ENCODE data around the gene BARX2.

DNA sequence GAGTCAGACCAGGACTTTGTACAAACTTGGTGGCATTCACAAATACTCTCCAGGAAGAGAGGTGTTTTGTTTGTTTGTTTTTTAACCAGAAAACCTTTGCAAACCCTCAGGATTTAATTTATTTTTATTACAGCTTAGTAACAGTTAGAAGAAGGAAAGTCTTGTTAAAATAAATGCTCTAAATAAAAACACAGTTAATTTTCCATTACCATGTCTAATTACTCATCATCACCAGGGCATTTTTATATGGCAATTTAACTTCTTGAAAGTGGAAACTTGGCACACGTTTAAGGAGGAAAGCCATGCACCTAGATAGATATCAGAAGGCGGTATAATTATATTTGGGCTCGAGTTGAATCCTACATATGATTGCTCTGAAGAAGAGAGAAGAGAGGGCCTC lies 7.4 kb downstream of the BARX2 start:
- TF ChIP-seq, protein P1, sequence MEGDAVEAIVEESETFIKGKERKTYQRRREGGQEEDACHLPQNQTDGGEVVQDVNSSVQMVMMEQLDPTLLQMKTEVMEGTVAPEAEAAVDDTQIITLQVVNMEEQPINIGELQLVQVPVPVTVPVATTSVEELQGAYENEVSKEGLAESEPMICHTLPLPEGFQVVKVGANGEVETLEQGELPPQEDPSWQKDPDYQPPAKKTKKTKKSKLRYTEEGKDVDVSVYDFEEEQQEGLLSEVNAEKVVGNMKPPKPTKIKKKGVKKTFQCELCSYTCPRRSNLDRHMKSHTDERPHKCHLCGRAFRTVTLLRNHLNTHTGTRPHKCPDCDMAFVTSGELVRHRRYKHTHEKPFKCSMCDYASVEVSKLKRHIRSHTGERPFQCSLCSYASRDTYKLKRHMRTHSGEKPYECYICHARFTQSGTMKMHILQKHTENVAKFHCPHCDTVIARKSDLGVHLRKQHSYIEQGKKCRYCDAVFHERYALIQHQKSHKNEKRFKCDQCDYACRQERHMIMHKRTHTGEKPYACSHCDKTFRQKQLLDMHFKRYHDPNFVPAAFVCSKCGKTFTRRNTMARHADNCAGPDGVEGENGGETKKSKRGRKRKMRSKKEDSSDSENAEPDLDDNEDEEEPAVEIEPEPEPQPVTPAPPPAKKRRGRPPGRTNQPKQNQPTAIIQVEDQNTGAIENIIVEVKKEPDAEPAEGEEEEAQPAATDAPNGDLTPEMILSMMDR (IDR thresholded peaks at IDR 0.05) = no peak
- TF ChIP-seq POLR2A (IDR thresholded peaks at IDR 0.05) = no peak
